NCI-H446 treated with DMSO at 0.1 percent for 48 hours (cell line): ENCODE measurements around the gene POLL.

ENCODE experiments used
- DNase-seq: peaks from one replicate; lab custom pipeline; 2025; lab: John Stamatoyannopoulos, UW

POLL gene

GRCh38 chr10:101573885-101574753 lies 13.9 kb downstream of the POLL start:
- no peak for DNase-seq

- no peak for DNase-seq
Observed at GRCh38 chr10:101572785-101573184, 15.3 kb downstream of the POLL start.

- DNase-seq: no peak
Observed at GRCh38 chr10:101572126-101572525, 15.9 kb downstream of the POLL start.

- no peak for DNase-seq
Observed at GRCh38 chr10:101571271-101571925, 16.7 kb downstream of the POLL start.

- DNase-seq: no peak
Observed at GRCh38 chr10:101570428-101571270, 17.4 kb downstream of the POLL start.

GRCh38 chr10:101569622-101570427 lies 18.2 kb downstream of the POLL start:
- no peak for DNase-seq

GRCh38 chr10:101569323-101569621 lies 18.8 kb downstream of the POLL start:
- no peak for DNase-seq

- DNase-seq: no peak
Observed at GRCh38 chr10:101568054-101568745, 19.9 kb downstream of the POLL start.

- no peak for DNase-seq
Observed at GRCh38 chr10:101567165-101568006, 20.7 kb downstream of the POLL start.

- DNase-seq: no peak
Observed at GRCh38 chr10:101566333-101567164, 21.5 kb downstream of the POLL start.

- DNase-seq: no peak
Observed at GRCh38 chr10:101565936-101566332, 22.1 kb downstream of the POLL start.

- DNase-seq: no peak
Observed at GRCh38 chr10:101565370-101565900, 22.6 kb downstream of the POLL start.

GRCh38 chr10:101564490-101564991 lies 23.5 kb downstream of the POLL start:
- DNase-seq: no peak

GRCh38 chr10:101563497-101564040 lies 24.5 kb downstream of the POLL start:
- DNase-seq: no peak

GRCh38 chr10:101563007-101563406 lies 25.1 kb downstream of the POLL start:
- no peak for DNase-seq

- no peak for DNase-seq
Observed at GRCh38 chr10:101562231-101562630, 25.8 kb downstream of the POLL start.

- no peak for DNase-seq
Observed at GRCh38 chr10:101561068-101561915, 26.8 kb downstream of the POLL start.
